Peyer's patch (tissue), 4 donors: ENCODE results near the gene TFG.

ENCODE experiments used
- CTCF ChIP-seq, 6 experiments: fragments of 450-650 bp in 4 of 6; fragments of 200-600 bp in 2 of 6; sonication (generic) in 1 of 6; IDR thresholded peaks; one replicate each; pipeline ENCODE4 v1.5.1; 2017 to 2019; ENCODE audit warnings: antibody characterized with exemption in 6 of 6, mild to moderate bottlenecking in 3 of 6, moderate library complexity in 1 of 6
- POLR2A ChIP-seq, 2 donors: fragments of 450-650 bp; IDR thresholded peaks; one replicate each; pipeline ENCODE4 v1.5.1; 2017; ENCODE audit warnings: antibody characterized with exemption in 2 of 2, mild to moderate bottlenecking in 2 of 2, moderate library complexity in 2 of 2

GRCh38 chr3:100782906-100783305 is 73.6 kb downstream of the TFG start:
- TF ChIP-seq CTCF (IDR thresholded peaks at IDR 0.05) = no peak
- no peak for TF ChIP-seq POLR2A (IDR thresholded peaks at IDR 0.05)
